ENCODE measurements around the gene NEURL4. TPM values are rescaled to one million over a fixed set of nuclear protein-coding genes. Genes with fewer than 3 reads are reported as not detected.

NEURL4 gene
- total RNA-seq, 2 experiments from 2014 or later: 43.7 to 44.8 TPM

GRCh38 chr17:7283471-7284216 lies 45.5 kb downstream of the NEURL4 start:
- Mint-ChIP-seq H3K27ac (no peak overlapping the region), H3K36me3 (no peaks in the 10 kb centered on the region), H3K9me3 (ENCODE audit: low read depth) (no peaks in the 10 kb centered on the region), H3K4me3 (no peak overlapping the region), H3K4me1 (peaks cover 17% of the 10 kb centered on the region), H3K27me3 (peaks cover 41% of the 10 kb centered on the region)
- ATAC-seq (no peak), DNase-seq (no peak)
- CTCF ChIA-PET: interaction anchor here (0.6 to 11.4 kb wide), 3 partner anchors 9 to 20 kb away, joined by 4 to 112 read pairs (median 27); no protein-coding TSS in a partner anchor

- Mint-ChIP-seq H3K27ac (no peak overlapping the region), H3K27me3 (peaks cover 33% of the 10 kb centered on the region), H3K36me3 (no peaks in the 10 kb centered on the region), H3K4me1 (peaks cover 17% of the 10 kb centered on the region), H3K4me3 (no peak overlapping the region), H3K9me3 (ENCODE audit: low read depth) (no peaks in the 10 kb centered on the region)
- CTCF ChIA-PET: interaction anchor here (0.6 to 11.4 kb wide), 7 partner anchors 10 to 306 kb away, joined by 3 to 112 read pairs (median 4); partner anchors contain the start of gene GPS2
- no peak for ATAC-seq
- DNase-seq: no peak
These were observed 46.3 kb downstream of the NEURL4 start for GRCh38 chr17:7282752-7283321.

- CTCF ChIA-PET: interaction anchor here (0.6 to 11.4 kb wide), 8 partner anchors 10 to 307 kb away, joined by 3 to 112 read pairs (median 5); partner anchors contain the start of gene GPS2
- no peak overlapping the region for H3K27ac Mint-ChIP-seq
- ATAC-seq (no peak), DNase-seq (no peak)
- peaks cover 32% of the 10 kb centered on the region for H3K27me3 Mint-ChIP-seq
- no peaks in the 10 kb centered on the region for H3K36me3 Mint-ChIP-seq
- H3K4me3 Mint-ChIP-seq: peak overlapping the region; percentile 63
- peaks cover 17% of the 10 kb centered on the region for H3K4me1 Mint-ChIP-seq
- no peaks in the 10 kb centered on the region for H3K9me3 Mint-ChIP-seq (ENCODE audit: low read depth)
These were observed 47.0 kb downstream of the NEURL4 start for GRCh38 chr17:7281953-7282751.

GRCh38 chr17:7281074-7281952 lies 47.8 kb downstream of the NEURL4 start, which contains the start of gene SLC2A4:
Gene SLC2A4 (plus strand): TSS chr17:7281718. CDS start chr17:7281935, 217 bp downstream.
- peaks cover 17% of the 10 kb centered on the region for H3K4me1 Mint-ChIP-seq
- peak; percentile 85 for ATAC-seq
- peak; percentile 91 for DNase-seq
- H3K4me3 Mint-ChIP-seq: peak within 1 kb of the TSS; percentile 63
- H3K27ac Mint-ChIP-seq: no peak within 1 kb of the TSS
- CTCF ChIA-PET: interaction anchor here (0.6 to 11.4 kb wide), 15 partner anchors 11 to 308 kb away, joined by 3 to 112 read pairs (median 4); partner anchors contain the start of genes ACADVL, ACAP1 and DLG4
- no peaks in the 10 kb centered on the region for H3K36me3 Mint-ChIP-seq
- peaks cover 26% of the 10 kb centered on the region for H3K27me3 Mint-ChIP-seq
- no peaks in the 10 kb centered on the region for H3K9me3 Mint-ChIP-seq (ENCODE audit: low read depth)

GRCh38 chr17:7280519-7281073 lies 48.5 kb downstream of the NEURL4 start:
- peak; percentile 78 for ATAC-seq
- peaks cover 17% of the 10 kb centered on the region for H3K4me1 Mint-ChIP-seq
- CTCF ChIA-PET: interaction anchor here (0.8 to 11.4 kb wide), 14 partner anchors 12 to 235 kb away, joined by 3 to 112 read pairs (median 4); partner anchors contain the start of genes ACADVL, ACAP1 and DLG4
- peak overlapping the region; percentile 63 for H3K4me3 Mint-ChIP-seq
- DNase-seq: peak; percentile 89
- no peak overlapping the region for H3K27ac Mint-ChIP-seq
- no peaks in the 10 kb centered on the region for H3K36me3 Mint-ChIP-seq
- H3K9me3 Mint-ChIP-seq (ENCODE audit: low read depth): no peaks in the 10 kb centered on the region
- H3K27me3 Mint-ChIP-seq: peaks cover 22% of the 10 kb centered on the region

- ATAC-seq: no peak
- CTCF ChIA-PET: interaction anchor here (0.7 to 11.4 kb wide), 5 partner anchors 13 to 240 kb away, joined by 3 to 112 read pairs (median 4); no protein-coding TSS in a partner anchor
These were observed 49.7 kb downstream of the NEURL4 start for GRCh38 chr17:7279448-7279847.

GRCh38 chr17:7266784-7267183 lies 62.4 kb downstream of the NEURL4 start:
- Mint-ChIP-seq H3K4me1 (peaks cover 20% of the 10 kb centered on the region), H3K27ac (no peak overlapping the region), H3K4me3 (no peak overlapping the region), H3K27me3 (peaks cover 42% of the 10 kb centered on the region), H3K9me3 (ENCODE audit: low read depth) (no peaks in the 10 kb centered on the region), H3K36me3 (no peaks in the 10 kb centered on the region)
- DNase-seq (no peak), ATAC-seq (no peak)
- CTCF ChIA-PET: interaction anchor here (0.6 to 2.1 kb wide), 5 partner anchors 16 to 173 kb away, joined by 3 to 9 read pairs (median 4); no protein-coding TSS in a partner anchor

More at GRCh38 chr17:7279448-7279847, 49.7 kb downstream of the NEURL4 start:
- no peaks in the 10 kb centered on the region for H3K36me3 Mint-ChIP-seq
- no peak overlapping the region for H3K4me3 Mint-ChIP-seq
- H3K4me1 Mint-ChIP-seq: peaks cover 17% of the 10 kb centered on the region
- no peak for DNase-seq
- H3K27ac Mint-ChIP-seq: no peak overlapping the region
- no peaks in the 10 kb centered on the region for H3K9me3 Mint-ChIP-seq (ENCODE audit: low read depth)
- H3K27me3 Mint-ChIP-seq: peaks cover 22% of the 10 kb centered on the region

Other genes starting within 250 kb of the NEURL4 start
- not detected for gene CLEC10A, start 249.1 kb downstream of the NEURL4 start, total RNA-seq
- not detected for gene ASGR2, start 214.5 kb downstream of the NEURL4 start, total RNA-seq
- gene ASGR1, start 150.0 kb downstream of the NEURL4 start, total RNA-seq: under 1 TPM; 0.35 to 0.38 TPM
- 1 to 10 TPM; 4.9 to 5.3 TPM for gene DLG4, start 109.5 kb downstream of the NEURL4 start, total RNA-seq
- 100 to 1,000 TPM; 411 to 423 TPM for gene ACADVL, start 109.4 kb downstream of the NEURL4 start, total RNA-seq
- 10 to 100 TPM; 52.7 to 62.0 TPM for gene DVL2, start 94.8 kb downstream of the NEURL4 start, total RNA-seq
- 10 to 100 TPM; 42.1 to 53.2 TPM for gene PHF23, start 89.9 kb downstream of the NEURL4 start, total RNA-seq
- 100 to 1,000 TPM; 207 to 231 TPM for gene GABARAP, start 86.9 kb downstream of the NEURL4 start, total RNA-seq
- gene CTDNEP1, start 77.6 kb downstream of the NEURL4 start, total RNA-seq: 100 to 1,000 TPM; 162 to 192 TPM
- gene ELP5, start 77.1 kb downstream of the NEURL4 start, total RNA-seq: 10 to 100 TPM; 56.5 to 70.4 TPM
- 1 to 10 TPM in 1 of 2 experiments, under 1 TPM in 1; 0.66 to 1.9 TPM for gene CLDN7, start 66.9 kb downstream of the NEURL4 start, total RNA-seq
- gene SLC2A4, start 47.6 kb downstream of the NEURL4 start, total RNA-seq: not detected
- 1 to 10 TPM in 1 of 2 experiments, under 1 TPM in 1; 0.35 to 1.4 TPM for gene YBX2, start 34.7 kb downstream of the NEURL4 start, total RNA-seq
- gene EIF5A, start 21.7 kb downstream of the NEURL4 start, total RNA-seq: 100 to 1,000 TPM; 575 to 853 TPM
- gene GPS2, start 14.0 kb downstream of the NEURL4 start, total RNA-seq: 10 to 100 TPM; 83.7 to 85.1 TPM
- gene ACAP1, start 7.2 kb upstream of the NEURL4 start, total RNA-seq: 100 to 1,000 TPM; 594 to 712 TPM
- gene KCTD11, start 22.8 kb upstream of the NEURL4 start, total RNA-seq: 1 to 10 TPM; 6.0 to 6.1 TPM
- gene TMEM95, start 25.8 kb upstream of the NEURL4 start, total RNA-seq: not detected
- gene TNK1, start 51.8 kb upstream of the NEURL4 start, total RNA-seq: under 1 TPM; 0.54 to 0.61 TPM
- gene PLSCR3, start 65.2 kb upstream of the NEURL4 start, total RNA-seq: 10 to 100 TPM; 65.5 to 74.2 TPM
- gene TMEM256, start 74.8 kb upstream of the NEURL4 start, total RNA-seq: 10 to 100 TPM; 47.5 to 56.1 TPM
- 1 to 10 TPM; 2.0 to 3.5 TPM for gene NLGN2, start 78.5 kb upstream of the NEURL4 start, total RNA-seq
- gene SPEM1, start 91.0 kb upstream of the NEURL4 start, total RNA-seq: not detected
- not detected for gene SPEM2, start 96.3 kb upstream of the NEURL4 start, total RNA-seq
- gene SPEM3, start 99.5 kb upstream of the NEURL4 start, total RNA-seq: not detected
- 10 to 100 TPM; 13.9 to 16.7 TPM for gene TMEM102, start 106.1 kb upstream of the NEURL4 start, total RNA-seq
- 1 to 10 TPM; 3.6 to 4.1 TPM for gene FGF11, start 110.2 kb upstream of the NEURL4 start, total RNA-seq
- 10 to 100 TPM; 10.4 to 13.1 TPM for gene CHRNB1, start 115.7 kb upstream of the NEURL4 start, total RNA-seq
- gene ZBTB4, start 150.3 kb upstream of the NEURL4 start, total RNA-seq: 10 to 100 TPM; 24.5 to 27.7 TPM
- gene SLC35G6, start 152.1 kb upstream of the NEURL4 start, total RNA-seq: not detected
- gene POLR2A, start 155.0 kb upstream of the NEURL4 start, total RNA-seq: 100 to 1,000 TPM; 198 to 228 TPM
- 10 to 100 TPM; 52.8 to 59.4 TPM for gene TNFSF12, start 219.7 kb upstream of the NEURL4 start, total RNA-seq
- gene TNFSF13, start 229.4 kb upstream of the NEURL4 start, total RNA-seq: 1 to 10 TPM; 2.2 to 2.5 TPM
- 10 to 100 TPM; 55.7 to 70.9 TPM for gene SENP3, start 232.6 kb upstream of the NEURL4 start, total RNA-seq